HepG2 (cell line): ENCODE data around the gene TLE7. TPM values are rescaled to one million over a fixed set of nuclear protein-coding genes. Genes with fewer than 3 reads are reported as not detected.

Experiments
- ATAC-seq: fragments of 200-7000 bp; cut with Tn5 transposase; 3 replicates; pipeline ENCODE4 v1.9.1; 2020; ENCODE audit warnings: mild to moderate bottlenecking, moderate library complexity
- Bru-seq: library from RNA; stranded (reverse); fragments of 400-500 nt; gene quantifications from one replicate; lab custom pipeline; 2021; lab: Mats Ljungman, UMichigan
- BruChase-seq, 2 experiments: library from RNA; stranded (reverse); fragments of 400-500 nt; gene quantifications; one replicate each; lab custom pipeline; 2021; lab: Mats Ljungman, UMichigan
- BruUV-seq: library from RNA; stranded (reverse); fragments of 400-500 nt; replicated peaks from 2 replicates; lab custom pipeline; 2021; lab: Mats Ljungman, UMichigan
- CTCF ChIA-PET: fragments of 300-600 bp; formaldehyde crosslinking; extraction: SDS; loops from one replicate; lab custom pipeline; 2021; ENCODE audit warnings: low total read pairs, inconsistent platforms, low intra/inter-chr PET ratio; lab: Yijun Ruan, JAX
- POLR2A ChIA-PET: fragments of 350-600 bp; sonication (Branson Sonifier 250); formaldehyde crosslinking; loops from one replicate; lab custom pipeline; 2020; ENCODE audit warnings: antibody characterized with exemption, inconsistent platforms; lab: Yijun Ruan, JAX
- DNase-seq: peaks from one replicate; pipeline ENCODE4 v3.0.0-alpha.2; 2015; ENCODE audit warnings: low spot score
- FAIRE-seq: peaks from 3 replicates; lab custom pipeline; 2011; peaks lifted over from hg19 to GRCh38; lab: Jason Lieb, UNC
- H2AFZ ChIP-seq: one replicate; pipeline ENCODE4 v1.6.1; 2011; ENCODE audit warnings: low read length, inconsistent platforms
- H3K27ac ChIP-seq: fragments of 300-600 bp; 3 replicates; pipeline ENCODE4 v1.8.0; 2011; ENCODE audit warnings: mixed run types, mild to moderate bottlenecking, mixed read lengths, low read length, inconsistent platforms; ENCODE audit not compliant: insufficient read depth; ENCODE audit errors: extremely low read length
- H3K27me3 ChIP-seq, 2 experiments: fragments of 200-600 bp in 1 of 2; 2 replicates in 1 of 2; 3 replicates in 1 of 2; pipeline versions ENCODE4 v1.6.0 to v1.8.0; 2011; ENCODE audit warnings: low read length in 2 of 2, mild to moderate bottlenecking in 2 of 2, moderate library complexity in 2 of 2, inconsistent platforms in 1 of 2; ENCODE audit not compliant: insufficient read depth in 2 of 2, control insufficient read depth in 1 of 2
- H3K36me3 ChIP-seq, 2 experiments: fragments of 200-600 bp in 1 of 2; replicated peaks in 1 of 2; 2 replicates in 1 of 2; 3 replicates in 1 of 2; pipeline versions ENCODE4 v1.5.1 to v1.8.0; 2011; ENCODE audit warnings: low read length in 2 of 2, inconsistent platforms in 1 of 2; ENCODE audit not compliant: insufficient read depth in 2 of 2, control insufficient read depth in 1 of 2
- H3K4me1 ChIP-seq: 2 replicates; pipeline ENCODE4 v1.5.1; 2012; ENCODE audit warnings: low read length, inconsistent platforms; ENCODE audit not compliant: insufficient read depth
- H3K4me2 ChIP-seq: 2 replicates; pipeline ENCODE4 v1.6.0; 2011; ENCODE audit warnings: low read depth, low read length, inconsistent platforms
- H3K4me3 ChIP-seq, 3 experiments: fragments of 200-600 bp in 1 of 3; sonication (generic), shearing (Covaris generic) in 1 of 3; replicated peaks in 1 of 3; 2 replicates each; pipeline ENCODE4 v1.5.1; 2011 to 2016; ENCODE audit warnings: low read length in 3 of 3, inconsistent platforms in 2 of 3, low read depth in 2 of 3, mild to moderate bottlenecking in 2 of 3, control low read depth in 1 of 3, mixed read lengths in 1 of 3; ENCODE audit not compliant: insufficient read depth in 1 of 3
- H3K79me2 ChIP-seq: one replicate; pipeline ENCODE4 v1.6.1; 2011; ENCODE audit warnings: low read length, inconsistent platforms; ENCODE audit not compliant: insufficient read depth
- H3K9ac ChIP-seq: 2 replicates; pipeline ENCODE4 v1.6.0; 2011; ENCODE audit warnings: mild to moderate bottlenecking, low read depth, low read length, inconsistent platforms; ENCODE audit not compliant: insufficient read depth
- H3K9me3 ChIP-seq: 2 replicates; pipeline ENCODE4 v1.5.1; 2012; ENCODE audit warnings: mild to moderate bottlenecking, low read length
- H4K20me1 ChIP-seq: 2 replicates; pipeline ENCODE4 v1.6.0; 2011; ENCODE audit warnings: inconsistent platforms, mild to moderate bottlenecking, low read length, moderate library complexity; ENCODE audit not compliant: insufficient read depth
- CCDC6 ChIP-seq: sonication (generic); formaldehyde crosslinking; IDR thresholded peaks from 2 replicates; pipeline ENCODE4 v1.8.1; 2022; ENCODE audit warnings: mild to moderate bottlenecking, missing genetic modification reagents, moderate library complexity
- GATAD2A ChIP-seq: IDR thresholded peaks from 2 replicates; pipeline ENCODE4 v1.6.1; 2016
- HOXA9 ChIP-seq: sonication (generic); formaldehyde crosslinking; IDR thresholded peaks from 2 replicates; pipeline ENCODE4 v1.8.1; 2022; ENCODE audit warnings: missing genetic modification reagents, mild to moderate bottlenecking, moderate library complexity, borderline replicate concordance
- RAD21 ChIP-seq: fragments of 450-650 bp; formaldehyde crosslinking; IDR thresholded peaks from 2 replicates; pipeline ENCODE4 v1.5.0; 2020; ENCODE audit warnings: mild to moderate bottlenecking
- ZKSCAN8 ChIP-seq: IDR thresholded peaks from 2 replicates; pipeline ENCODE4 v1.6.1; 2016; ENCODE audit warnings: borderline replicate concordance, missing genetic modification reagents, missing compliant biosample characterization
- WGBS: methylation state at CpG from one replicate; pipeline ENCODE4 v1.1.6; 2017; ENCODE audit warnings: low lambda C conversion rate; 5-methylcytosine and 5-hydroxymethylcytosine counted together
- in situ Hi-C: cut with HindIII; loops from 2 replicates; pipeline ENCODE4 v1.10.0; 2017; ENCODE audit warnings: low pct_unique_long_range_greater_than_20kb; ENCODE audit not compliant: extremely low pct_ligation_motif_present
- intact Hi-C: fragments of 100-400 bp; cut with micrococcal nuclease; formaldehyde crosslinking; loops from one replicate; pipeline ENCODE4 v1.10.0; 2022; ENCODE audit not compliant: unreplicated experiment
- long read RNA-seq, 2 experiments: library from RNA in 1 of 2; library from polyadenylated mRNA in 1 of 2; stranded (forward) in 1 of 2; unstranded in 1 of 2; transcript quantifications; one replicate each; pipeline ENCODE4 v2.0.0, GENCODE V29; 2019 to 2022
- polyA minus RNA-seq, 3 experiments: library from RNA; depleted of rRNA, polyadenylated mRNA; stranded (reverse); fragments of >200 nt; gene quantifications; 2 replicates each; pipeline ENCODE4 v1.2.3, GENCODE V29; 2011; ENCODE audit warnings: low replicate concordance in 1 of 3
- polyA plus RNA-seq, 8 experiments: library from polyadenylated mRNA; depleted of rRNA in 3 of 8; stranded (reverse) in 7 of 8; unstranded in 1 of 8; fragments of >200 nt; fragmentation: Illumina TruSeq in 4 of 8; extraction: Trizol in 4 of 8; gene quantifications; 2 replicates each; pipeline versions ENCODE4 v1.2.1 to v1.2.3, GENCODE V29; 2011 to 2016; ENCODE audit warnings: low read depth in 4 of 8, missing spikeins in 1 of 8, mixed read lengths in 1 of 8; ENCODE audit not compliant: insufficient read depth in 1 of 8
- total RNA-seq, 5 experiments: library from RNA; depleted of rRNA; stranded (reverse); fragments of >200 nt; fragmentation: Illumina TruSeq; extraction: Trizol; gene quantifications; 2 replicates each; pipeline ENCODE4 v1.2.3, GENCODE V29; 2016; ENCODE audit warnings: low read depth in 1 of 5

Gene TLE7
- total RNA-seq (2016; rRNA removed; fragmentation: Illumina TruSeq; extraction: Trizol): not detected in 2 replicates
- total RNA-seq (2016; cell fraction: cytosol; rRNA removed; fragmentation: Illumina TruSeq; extraction: Trizol; ENCODE audit: low read depth): not detected in 2 replicates
- not detected in 2 replicates for total RNA-seq (2016; cell fraction: insoluble cytoplasmic fraction; rRNA removed; fragmentation: Illumina TruSeq; extraction: Trizol)
- not detected in 2 replicates for total RNA-seq (2016; cell fraction: membrane; rRNA removed; fragmentation: Illumina TruSeq; extraction: Trizol)
- total RNA-seq (2016; cell fraction: nucleus; rRNA removed; fragmentation: Illumina TruSeq; extraction: Trizol): not detected in 2 replicates
- polyA plus RNA-seq (2011; rRNA removed): not detected in 2 replicates
- not detected in 2 replicates for polyA plus RNA-seq (2011; cell fraction: cytosol; rRNA removed)
- polyA plus RNA-seq (2011; cell fraction: nucleus; rRNA removed): 0.10 TPM in 1 of 2 replicates, not detected in the other
- not detected in 2 replicates for polyA plus RNA-seq (2012)
- polyA plus RNA-seq (2016; cell fraction: cytosol; fragmentation: Illumina TruSeq; extraction: Trizol; ENCODE audit: low read depth): not detected in 2 replicates
- polyA plus RNA-seq (2016; cell fraction: insoluble cytoplasmic fraction; fragmentation: Illumina TruSeq; extraction: Trizol; ENCODE audit: low read depth): not detected in 2 replicates
- polyA plus RNA-seq (2016; cell fraction: membrane; fragmentation: Illumina TruSeq; extraction: Trizol; ENCODE audit: low read depth): not detected in 2 replicates
- polyA plus RNA-seq (2016; cell fraction: nucleus; fragmentation: Illumina TruSeq; extraction: Trizol; ENCODE audit: insufficient read depth, low read depth): not detected in 2 replicates
- not detected in 2 replicates for polyA minus RNA-seq (2011; rRNA and poly(A)+ RNA removed; ENCODE audit: low replicate concordance)
- not detected in 2 replicates for polyA minus RNA-seq (2011; cell fraction: cytosol; rRNA and poly(A)+ RNA removed)
- not detected in 2 replicates for polyA minus RNA-seq (2011; cell fraction: nucleus; rRNA and poly(A)+ RNA removed)
- not detected for Bru-seq, nascent RNA
- BruChase-seq, experiment 1, labeled RNA remaining after a 6-hour chase: not detected
- percentile 7 among the genes with signal in this experiment for BruChase-seq, experiment 2, labeled RNA remaining after a 2-hour chase
- long read RNA-seq, experiment 1: 0 reads
- long read RNA-seq, experiment 2: 0 reads

DNA sequence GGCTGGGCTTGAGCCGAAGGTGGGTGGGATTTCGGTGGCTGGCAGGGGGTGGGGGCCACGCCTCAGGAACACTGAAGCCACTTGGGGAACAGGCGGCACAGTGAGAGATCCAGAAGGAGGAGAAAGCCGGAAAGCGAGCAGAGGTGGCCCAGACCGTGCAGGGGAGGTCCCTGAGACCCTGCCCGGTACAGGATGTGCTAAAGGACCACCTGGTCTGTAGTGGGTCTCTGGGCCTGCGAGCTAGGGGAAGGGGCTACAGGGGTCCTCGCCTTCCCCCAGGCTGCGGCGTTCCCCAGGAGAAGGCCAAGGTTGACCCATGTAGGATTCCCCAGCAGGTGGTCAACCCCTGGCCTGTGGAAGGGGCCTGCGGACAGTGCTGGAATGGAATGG lies at the start of gene TLE7:
Gene TLE7 (minus strand): TSS at position 4 of the 390 bp plus-strand sequence. CDS start 8,730 bp downstream, outside the sequence.
- Histone ChIP-seq H3K79me2 (no peaks in the 10 kb centered on the region), H3K9me3 (no peaks in the 10 kb centered on the region), H2AFZ (no peak within 1 kb of the TSS), H3K27me3 (peaks cover 2 to 17% of the 10 kb centered on the region in 2 experiments; a peak in 4 of 5 replicates), H3K4me3 (no peak within 1 kb of the TSS), H4K20me1 (no peaks in the 10 kb centered on the region), H3K9ac (no peak within 1 kb of the TSS), H3K4me1 (peaks cover 8% of the 10 kb centered on the region), H3K27ac (no peak within 1 kb of the TSS), H3K4me2 (peak within 1 kb of the TSS; percentile 38), H3K36me3 (no peaks in the 10 kb centered on the region)
- in situ Hi-C loops: loop anchor here (10.0 kb wide), 1 partner anchor 53 kb away; no protein-coding TSS in a partner anchor
- TF ChIP-seq CCDC6 (CRISPR knock-in tag): no peak
- TF ChIP-seq HOXA9: no peak
- TF ChIP-seq GATAD2A (CRISPR knock-in tag): no peak
- no peak for TF ChIP-seq RAD21 (CRISPR knock-in tag)
- no peak for TF ChIP-seq ZKSCAN8
- no peak for FAIRE-seq
- no TSS peak for BruUV-seq
- no peak for DNase-seq
- 54% methylated on average over 12 of the region's 13 CpGs for WGBS
- CTCF ChIA-PET: interaction anchor here (1.1 to 3.1 kb wide), 4 partner anchors 29 to 169 kb away, joined by 5 to 53 read pairs (median 16); no protein-coding TSS in a partner anchor
- intact Hi-C loops: no loop called here
- POLR2A ChIA-PET: no interaction called here
- peak; percentile 13 for ATAC-seq
